Measurements from ENCODE around the gene TCEA2.

The TCEA2 gene

DNA sequence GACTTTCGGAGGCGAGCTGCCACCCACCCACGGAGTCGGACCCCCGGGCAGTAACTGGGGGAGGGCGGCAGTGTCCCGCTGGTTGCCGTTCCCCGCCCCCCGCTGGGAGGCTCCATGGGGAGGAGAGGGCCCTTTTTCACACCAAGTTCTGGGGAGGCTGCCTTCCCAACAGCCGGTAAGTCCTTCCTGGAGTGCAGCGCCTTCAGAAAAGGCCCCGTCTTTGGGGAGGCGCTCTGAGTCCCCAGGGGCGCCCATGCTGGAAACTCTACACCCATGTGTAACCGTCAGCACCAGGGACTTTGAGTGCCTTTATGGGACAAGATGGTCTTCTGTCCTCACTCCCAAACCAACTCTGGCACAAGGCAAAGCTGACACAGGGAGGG lies 13.1 kb upstream of the TCEA2 start:
- DNase-seq = no peak

DNA sequence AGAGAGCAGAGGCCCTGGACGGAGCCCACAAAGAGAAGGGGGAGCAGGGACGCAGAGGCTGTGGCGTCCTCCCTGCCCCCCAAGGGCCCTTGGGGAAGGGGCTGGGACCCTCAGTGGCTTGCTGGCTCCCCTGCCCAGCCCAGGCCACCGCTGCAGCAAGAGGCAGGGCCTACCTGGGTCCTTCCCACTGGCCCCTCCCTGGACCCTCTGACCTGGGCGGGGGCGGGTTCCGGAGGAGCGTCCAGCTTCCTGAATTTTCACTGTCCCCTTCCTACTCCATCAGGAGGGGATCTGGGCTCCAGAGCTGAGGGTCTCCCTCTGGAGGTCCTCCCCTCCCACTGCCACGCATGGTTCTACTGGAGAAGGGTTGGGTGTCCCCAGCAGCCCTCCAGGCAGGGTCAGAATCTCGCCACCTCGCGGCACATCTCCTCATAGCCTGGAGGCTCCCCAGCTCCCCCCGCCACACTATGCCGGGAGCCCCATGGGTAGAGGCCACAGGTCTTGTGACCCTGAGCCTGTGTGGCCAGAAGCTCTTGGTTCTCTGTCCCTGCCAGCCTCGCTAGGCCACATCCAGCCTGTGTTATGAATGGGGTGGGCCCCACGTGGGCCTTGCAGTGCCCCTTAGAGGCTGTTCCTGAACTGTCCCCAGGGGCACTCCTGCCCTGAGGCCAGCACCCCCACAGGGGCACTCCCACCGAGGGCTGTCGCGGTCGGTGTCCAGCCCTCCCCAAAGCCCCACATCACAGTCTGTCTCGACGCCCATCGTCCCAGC lies 12.6 kb upstream of the TCEA2 start:
- peak in 2 of 4 experiments; percentile 26 to 50 for DNase-seq

DNA sequence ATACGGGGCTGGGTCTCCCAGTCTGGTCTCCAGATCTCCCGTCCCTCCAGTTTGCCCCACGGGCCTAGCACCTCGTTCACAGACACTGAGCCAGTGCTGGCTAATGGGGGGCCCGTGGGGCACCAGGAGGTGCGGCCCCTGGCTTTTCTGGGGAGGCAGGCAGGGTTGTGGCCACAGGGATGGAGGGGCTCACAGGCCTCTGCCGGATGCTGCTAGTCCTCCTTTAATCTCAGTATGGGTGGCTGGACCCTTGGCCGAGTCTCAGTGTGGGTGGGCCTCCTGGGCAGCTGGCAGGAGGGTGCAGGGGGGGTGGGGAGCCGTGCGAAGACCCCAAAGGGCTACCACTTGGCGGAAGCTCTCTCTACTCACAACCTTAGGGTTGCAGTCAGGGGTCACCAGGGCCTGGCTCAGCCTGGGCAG lies 12.0 kb upstream of the TCEA2 start:
- DNase-seq = no peak

DNA sequence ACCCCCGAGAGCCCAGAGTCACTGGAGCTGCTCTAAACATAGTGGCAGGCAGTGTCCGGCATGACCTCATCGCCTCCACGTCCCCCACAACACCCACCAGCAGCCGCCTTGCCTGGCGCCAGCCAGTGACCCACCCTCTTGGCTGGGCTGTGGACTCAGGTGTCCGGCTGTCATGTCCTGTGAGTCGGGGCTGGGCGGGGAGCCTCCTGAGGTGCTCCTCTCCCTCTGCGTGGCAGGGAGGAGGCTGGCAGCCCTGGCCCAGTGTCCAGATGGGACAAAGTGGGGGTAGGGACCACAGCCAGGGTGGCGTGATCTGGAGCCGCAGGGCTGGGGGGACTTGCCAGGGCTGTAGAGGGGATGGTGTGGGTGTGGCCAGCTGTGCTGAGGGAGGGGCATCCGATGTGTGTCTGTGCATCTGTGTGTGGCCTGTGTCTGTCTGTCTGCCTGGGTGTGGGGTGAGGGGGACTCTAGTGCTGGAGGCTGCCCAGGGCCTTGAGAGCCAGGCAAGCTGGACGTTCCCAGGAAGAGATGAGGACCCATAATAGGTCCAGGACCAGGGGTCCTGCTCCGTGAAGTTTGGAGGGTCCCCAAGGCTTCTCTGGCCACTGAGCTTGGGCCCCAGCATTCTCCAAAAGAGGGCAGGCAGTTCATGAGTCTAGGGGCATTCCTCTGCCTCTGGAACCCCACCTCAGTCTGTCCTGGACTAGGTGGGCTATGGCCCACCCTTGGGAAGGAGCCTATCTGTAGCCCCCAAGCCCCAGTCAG lies 11.3 kb upstream of the TCEA2 start:
- no peak for DNase-seq

DNA sequence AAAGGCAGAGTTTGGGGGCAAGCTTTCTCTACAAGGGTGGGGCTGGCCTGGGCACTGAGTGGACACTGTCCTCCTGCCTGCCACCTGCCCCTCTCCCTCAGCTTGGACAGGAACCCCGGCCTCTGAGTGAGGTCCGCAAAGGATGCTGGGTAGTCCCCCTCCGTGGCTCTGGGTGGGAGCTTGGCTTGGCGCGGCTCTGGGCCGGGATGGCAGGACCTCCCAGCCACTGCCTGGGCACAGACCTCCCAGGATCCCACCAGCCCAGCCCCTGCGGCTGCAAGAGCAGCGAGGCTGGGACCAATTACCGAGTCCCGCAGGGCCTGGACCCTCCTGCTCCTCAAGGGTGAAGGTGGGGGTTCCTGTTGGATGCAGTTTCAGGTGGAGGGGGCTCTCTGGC lies 10.7 kb upstream of the TCEA2 start:
- no peak for DNase-seq

DNA sequence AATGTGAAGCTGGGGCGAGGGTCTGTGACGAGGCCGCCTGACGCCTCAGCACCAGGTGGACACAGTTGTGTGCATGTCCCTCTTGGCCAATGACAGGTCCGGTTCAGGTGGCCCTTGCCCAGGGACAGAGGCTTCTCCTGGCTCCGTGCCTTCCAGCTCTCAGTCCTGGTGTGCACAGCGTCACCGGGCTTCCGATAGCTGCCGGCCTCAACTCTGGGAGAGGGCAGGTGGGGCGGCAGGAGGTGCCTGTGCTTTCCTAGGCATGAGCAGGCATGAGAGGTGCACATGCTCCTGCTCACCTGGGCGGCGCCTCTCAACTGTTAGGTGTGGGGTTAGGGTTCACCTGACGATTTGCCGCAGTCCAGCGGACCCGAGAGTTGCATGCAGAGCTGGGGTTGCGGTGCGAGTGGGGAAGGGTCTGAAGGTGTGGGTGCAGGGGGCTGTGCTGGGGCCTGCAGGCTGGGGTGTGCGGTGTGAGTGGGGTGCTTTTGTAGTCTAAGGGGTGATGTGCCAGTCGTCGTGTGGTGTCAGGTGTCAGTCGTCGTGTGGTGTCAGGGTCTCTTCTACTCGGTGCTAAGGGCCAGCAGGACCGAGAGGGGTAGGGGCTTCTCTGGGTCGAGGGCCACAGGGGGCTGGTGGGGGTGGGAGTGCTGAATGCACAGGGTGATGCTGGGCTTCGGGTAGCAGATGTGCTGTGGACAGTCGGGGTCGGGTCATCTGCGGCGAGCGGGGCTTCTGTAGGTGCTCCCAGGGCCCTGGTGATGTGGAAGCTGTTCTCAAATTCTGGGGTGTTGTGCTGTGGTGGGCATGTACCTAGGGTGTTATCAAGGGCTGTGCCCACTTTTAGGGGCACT lies 9.8 kb upstream of the TCEA2 start:
- DNase-seq = no peak

DNA sequence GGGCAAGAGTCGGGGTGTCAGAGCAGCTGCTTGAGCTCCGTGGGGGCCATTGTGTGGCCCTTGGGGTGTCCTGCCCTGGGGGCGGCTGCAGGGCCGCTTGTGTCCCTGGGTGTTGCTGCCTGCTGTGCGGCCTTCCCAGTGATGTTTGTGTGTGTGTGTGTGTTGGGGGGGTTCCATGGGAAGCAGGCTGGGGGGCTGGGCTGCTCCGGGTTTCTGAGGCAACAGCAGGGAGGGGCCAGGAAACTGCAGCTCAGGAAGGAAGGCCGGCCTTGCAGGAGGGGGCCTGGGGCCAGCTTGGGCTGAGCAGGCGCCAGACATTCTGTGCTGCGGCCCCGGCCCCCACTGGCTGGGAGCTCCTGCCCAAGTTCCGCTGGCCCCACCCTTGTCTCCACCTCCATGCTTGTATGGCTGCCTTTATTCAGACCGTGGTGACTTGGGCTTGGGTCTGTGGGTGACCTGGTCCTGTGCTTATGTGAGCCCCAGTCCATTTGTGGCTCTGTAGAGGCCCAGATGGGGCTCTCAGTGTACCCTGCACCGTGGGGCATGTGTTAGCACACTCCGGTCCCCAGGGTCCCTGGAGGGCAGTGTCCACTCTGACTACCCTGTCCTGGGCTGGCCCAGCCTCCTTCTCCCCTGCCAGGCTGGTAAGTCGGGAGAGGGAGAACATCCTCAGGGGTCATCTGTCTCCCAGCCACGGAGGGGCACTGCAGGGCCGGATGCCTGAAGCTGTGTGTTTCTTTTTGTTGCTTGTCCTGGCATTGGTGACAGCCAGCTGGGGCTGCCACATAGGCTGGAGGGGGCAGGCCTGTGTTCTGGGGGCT lies 8.9 kb upstream of the TCEA2 start:
- peak in 3 of 4 experiments; percentile 24 to 44 (median 38) for DNase-seq

DNA sequence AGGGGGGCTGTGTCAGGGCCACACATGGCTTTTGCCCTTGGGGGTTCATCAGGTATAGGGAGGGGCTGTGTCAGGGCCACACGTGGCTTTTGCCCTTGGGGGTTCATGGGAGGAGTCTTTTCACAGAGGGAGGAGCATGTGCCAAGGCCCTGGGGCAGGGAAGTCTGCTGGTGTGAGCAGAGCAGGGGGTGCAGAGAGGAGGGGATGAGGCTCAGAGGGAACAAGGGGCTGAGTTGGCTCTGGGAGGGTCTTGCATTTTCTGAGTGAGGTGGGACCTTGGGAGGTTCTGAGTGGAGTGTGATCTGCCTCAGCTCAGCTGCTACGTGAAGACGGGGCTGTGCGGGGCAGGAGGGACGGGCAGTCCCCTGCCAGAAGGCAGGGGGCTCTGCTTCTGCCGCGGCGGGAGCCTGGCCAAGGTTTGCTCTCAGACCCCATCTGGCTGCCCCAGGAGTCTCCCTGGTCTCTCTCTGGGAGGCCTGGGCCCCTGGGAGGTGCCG lies 7.6 kb upstream of the TCEA2 start:
- no peak for DNase-seq

DNA sequence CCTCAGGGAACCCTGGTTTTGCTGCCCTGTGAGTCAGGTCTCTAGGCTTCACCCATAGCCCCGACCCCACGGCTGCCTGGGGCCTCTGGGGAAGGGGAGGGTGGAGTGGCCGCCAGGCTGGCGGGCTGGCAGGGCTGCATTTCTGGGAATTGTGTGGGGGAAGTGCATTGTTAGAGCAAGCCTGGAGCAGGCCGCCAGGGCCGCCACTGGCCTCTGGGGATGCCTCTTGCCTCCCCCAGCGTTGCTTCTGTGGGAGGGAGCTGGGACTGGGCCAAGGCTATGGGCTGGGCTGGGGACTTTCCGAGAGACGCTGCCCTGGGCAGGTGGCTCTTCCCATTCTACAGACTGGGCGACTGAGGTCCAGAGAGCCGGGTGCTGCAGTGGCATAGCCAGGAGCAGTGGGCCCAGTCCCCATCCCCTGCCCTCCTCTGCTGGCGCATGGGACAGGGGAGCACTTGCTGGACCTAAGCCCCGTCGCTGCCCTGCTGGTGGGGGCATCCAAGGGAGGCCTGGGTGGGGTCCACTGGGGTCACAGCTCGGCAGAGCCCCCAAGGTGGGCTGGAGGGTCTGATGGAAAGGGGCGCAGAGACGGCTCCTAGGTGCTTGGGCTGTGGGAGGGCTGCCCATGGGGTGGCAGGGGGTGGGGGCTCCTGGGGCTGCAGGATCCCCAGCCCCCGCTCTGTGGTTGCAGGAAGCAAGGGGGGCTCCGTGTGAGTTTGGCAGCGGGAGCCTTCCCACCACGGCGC lies 6.9 kb upstream of the TCEA2 start:
- no peak for DNase-seq

DNA sequence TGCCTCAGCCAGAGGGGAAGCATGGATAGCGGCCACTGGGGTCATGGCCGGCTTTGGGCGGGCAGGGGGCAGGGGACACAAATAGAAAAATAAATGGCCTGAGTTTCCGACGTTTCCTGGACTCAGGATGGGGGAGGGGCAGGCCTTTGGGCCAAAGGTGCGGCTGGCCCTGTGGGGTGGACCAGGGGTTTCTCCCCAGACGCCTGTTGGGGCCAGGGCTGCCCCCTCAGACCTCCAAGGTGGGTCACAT lies 6.4 kb upstream of the TCEA2 start:
- no peak for DNase-seq

DNA sequence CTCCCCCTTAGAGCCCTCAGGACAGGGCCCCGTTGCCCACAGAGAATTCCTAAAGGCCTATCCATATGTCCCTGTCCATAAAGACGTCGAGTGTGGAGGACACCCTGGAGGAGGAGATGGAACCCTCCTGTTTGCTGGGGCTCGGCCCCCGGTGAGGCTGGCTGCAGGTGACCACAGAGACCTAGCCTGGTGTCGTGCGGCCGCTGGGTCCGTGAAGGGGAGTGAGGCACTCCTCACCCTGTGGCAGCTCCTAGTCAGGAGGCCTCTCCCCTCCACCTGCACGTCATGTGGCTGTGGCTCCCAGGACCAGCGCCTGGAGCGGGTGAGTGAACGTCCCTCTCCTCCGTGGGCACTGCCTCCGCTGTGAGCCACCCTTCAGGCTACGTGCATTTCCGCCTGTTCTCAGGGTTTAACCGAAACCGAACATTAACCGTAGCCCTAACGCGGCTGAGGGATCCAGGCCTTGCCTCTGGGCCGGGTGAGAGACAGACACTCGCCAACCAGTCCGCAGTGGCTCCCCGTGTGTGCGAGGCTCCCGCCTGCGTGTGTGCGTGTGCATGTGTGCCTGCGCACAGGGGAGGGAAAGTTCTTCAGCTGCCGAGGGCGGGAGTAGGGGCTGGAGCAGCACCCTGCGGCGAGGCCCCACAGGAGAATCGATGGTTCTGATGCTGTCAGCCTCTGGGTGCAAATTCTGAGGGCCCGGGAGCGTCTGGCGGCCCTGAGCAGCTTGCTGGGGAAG lies 5.9 kb upstream of the TCEA2 start:
- DNase-seq = no peak

DNA sequence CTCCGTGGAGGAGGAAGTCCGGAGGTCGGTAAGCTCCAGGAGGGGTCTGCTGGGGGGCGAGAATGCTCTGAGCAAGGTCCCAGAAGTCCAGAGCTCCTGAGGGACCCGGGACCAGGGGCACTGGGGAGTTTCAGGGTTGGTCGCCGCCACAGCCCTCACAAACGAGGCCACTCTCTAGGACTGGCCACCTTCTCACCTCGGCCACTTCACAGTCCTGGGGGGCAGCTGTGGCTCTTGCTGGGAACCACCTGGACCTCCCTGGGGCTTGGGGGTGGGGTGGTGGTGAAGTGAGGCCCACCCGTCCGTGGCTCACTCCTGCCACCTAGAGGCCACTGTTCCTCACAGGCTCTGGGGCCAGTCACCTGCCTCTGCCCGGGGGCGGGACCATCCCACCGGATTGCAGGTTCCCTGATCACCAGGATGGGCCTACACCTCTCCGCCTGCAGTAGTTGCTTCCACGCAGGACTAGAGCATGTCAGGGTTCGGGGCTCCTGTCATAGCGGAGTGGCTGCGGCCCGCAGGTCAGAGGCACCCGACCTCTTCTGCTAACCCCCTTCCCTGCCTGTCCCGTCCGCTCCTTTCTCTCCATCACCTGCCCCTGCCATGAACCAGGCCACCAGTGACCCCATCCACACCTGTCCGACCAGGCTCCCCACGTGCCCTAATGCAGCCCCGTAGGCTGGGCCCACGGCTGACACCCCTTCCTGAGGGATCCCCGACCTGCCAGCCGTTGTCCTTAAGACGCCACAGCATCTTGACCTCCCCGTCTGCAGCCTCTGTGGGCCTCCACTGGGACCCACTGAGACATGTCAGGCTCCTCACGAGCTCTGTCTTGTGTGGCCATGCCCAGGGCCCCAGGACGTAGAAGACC lies 5.1 kb upstream of the TCEA2 start:
- peak; percentile 61 to 84 (median 74) for DNase-seq

DNA sequence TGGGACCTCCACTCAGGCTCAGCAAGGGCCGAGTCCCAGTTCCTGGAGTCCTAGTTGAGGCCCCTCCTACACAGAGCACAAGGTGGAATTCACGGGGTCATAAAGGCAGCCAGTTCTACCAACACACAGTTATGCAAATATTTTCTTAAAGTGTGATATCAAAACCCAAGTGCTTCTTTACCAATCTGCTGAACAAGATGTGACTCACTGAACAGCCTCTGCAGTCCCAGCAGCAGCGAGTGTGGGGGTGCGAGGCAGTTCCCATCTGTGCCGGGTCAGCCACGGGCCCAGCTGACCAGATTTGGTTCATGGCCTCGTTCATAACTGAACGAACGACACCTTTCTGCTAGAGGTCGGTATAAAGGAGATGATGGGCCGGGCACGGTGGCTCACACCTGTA lies 4.5 kb upstream of the TCEA2 start:
- DNase-seq = peak in 1 of 4 experiments; percentile 22

DNA sequence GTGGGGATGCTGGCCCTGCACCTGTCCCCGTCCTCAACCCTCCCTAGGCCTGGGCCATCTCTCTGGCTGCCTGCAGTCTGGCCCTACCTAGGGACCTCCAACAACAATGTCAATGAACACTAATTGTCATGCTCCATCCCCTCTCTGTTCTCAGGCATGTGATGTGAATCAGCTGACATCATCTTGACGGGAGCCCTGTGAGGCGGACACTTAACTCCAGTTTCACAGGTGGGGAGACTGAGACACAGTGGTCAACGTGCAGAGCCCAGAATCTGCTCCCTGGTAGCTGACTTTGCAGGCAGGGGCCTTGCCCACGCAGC lies 762 bp upstream of the TCEA2 start:
- DNase-seq = no peak

DNA sequence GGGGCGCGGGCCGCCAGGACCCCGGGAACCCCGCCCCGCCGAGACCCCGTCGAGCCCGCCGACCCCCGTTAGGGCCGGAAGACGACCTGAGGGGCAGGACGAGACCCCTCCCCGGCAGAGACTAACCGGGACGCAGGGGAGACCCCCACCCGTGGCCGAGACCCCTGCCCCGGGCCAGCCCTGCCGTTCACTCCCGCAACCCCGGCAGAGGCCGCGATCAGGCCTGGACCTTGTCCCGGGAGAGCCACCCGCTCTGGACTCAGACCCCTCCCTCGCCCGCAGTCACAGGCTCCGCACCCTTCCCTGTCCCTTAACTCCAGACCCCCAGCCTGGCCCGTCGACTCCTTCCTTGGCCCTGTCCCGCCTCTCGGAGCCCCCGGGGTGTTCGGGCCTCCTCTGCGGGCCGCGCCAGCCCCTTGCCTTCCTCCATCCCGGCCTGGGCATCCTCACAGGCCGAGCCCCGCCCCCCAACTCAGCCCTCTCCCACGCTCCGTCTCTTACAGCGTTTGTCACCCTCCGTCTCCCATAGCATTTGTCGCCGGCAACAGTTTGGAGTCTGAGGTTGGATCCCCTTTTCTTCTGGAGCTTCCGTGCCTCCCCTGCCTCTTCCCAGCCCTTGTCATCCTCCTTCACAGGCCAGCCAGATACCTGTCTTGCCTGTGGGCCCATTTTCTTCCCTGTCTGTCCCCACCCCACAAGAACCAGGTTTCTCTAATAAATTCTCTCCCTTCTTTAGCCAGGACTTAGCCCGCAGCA lies 569 bp downstream of the TCEA2 start:
- peak; percentile 44 to 73 (median 68) for DNase-seq

DNA sequence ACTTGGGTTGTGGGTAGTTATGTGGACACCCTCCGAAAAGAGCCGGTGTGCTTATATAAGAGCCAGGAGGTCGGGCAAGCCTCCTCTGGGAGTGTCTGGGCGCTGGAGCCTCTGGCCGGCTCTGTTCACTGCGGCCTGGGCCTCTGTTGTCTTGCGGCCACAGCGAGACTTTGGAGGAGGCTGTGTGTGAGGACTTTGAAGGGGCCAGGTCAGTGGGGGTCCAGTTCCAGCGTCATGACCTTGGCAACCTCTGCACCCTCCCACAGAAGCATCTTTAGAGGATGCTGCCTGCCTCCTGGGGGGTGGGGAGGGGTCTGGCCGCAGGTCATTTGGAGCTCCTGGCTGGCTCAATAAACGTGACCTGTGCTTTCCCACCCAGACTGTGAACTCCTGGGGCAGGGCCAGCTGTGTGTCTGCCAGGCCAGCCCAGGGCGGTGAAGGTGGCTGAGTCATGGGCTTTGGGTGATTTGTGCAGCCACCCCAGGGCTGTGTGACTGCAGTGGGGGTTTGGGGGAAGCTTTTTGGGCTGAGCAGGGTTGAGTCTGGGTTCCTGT lies 1.2 kb downstream of the TCEA2 start:
- DNase-seq = no peak

DNA sequence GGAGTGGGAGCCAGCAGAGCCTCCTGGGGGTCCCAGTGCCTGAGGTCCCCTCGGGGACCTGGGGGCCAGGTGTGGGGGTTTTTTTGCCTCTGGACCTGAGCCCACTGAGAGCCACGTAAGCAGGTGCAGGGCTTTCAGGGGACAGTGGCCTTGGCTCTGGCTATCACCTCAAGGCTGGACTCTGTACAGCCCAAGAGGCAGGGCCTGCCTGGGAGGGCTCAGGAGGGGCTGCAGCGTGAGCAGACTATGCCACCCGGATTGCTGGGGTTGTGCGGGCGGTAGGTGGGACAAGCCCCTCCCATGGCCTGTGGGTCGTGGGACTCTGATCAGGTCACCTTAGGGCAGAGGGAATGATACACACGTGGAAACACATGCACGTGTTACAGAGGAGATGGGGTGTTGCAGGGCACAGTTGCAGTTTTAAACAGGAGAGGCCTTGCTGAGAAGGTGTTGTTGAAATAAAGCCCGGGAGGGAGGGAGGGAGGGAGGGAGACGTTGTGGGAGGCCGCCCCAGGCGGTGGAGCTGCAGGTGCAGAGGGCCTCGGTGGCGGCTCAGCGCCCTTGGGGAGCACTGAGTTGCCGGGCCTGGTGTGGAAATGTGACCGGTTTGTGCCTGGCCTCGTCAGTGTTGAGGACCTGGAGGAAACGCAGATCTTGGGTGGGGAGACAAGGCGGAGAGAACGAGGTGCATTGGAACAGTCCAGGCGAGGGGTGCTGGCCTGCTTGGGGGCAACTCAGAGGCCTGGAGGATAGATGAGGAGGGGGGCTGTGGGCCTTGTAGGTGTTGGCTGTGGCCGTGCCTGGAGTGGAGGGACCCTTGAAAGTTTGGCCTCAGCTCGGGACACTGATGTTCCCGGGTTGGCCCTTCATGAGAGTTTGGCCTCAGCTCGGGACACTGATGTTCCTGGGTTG lies 2.3 kb downstream of the TCEA2 start:
- no peak for DNase-seq

DNA sequence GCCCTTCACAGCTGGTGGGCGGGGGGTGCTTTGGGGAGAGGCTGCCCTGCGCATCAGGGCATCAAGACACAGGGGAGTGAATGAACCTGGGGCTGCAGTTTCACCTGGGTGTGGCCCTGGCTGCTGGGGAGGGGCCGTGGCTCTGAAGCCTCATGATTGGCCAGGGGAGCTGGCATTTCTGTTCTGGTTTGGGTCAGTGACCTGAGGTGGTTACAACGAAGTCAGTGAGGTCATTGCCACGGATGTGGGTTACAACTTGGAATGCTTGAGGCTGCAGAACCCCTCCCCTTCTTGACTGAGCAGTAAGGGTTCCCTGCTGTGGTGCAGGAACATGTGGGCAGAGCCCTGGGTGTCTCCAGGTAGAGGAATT lies 3.0 kb downstream of the TCEA2 start:
- DNase-seq = peak in 3 of 4 experiments; percentile 23 to 53 (median 45)
